HCT116 (cell line): ENCODE results near the gene MINDY4. TPM values are rescaled to one million over a fixed set of nuclear protein-coding genes. Genes with fewer than 3 reads are reported as not detected.
A peak's percentile ranks its signal among the peaks of the same experiment; 100 is the strongest.

Source experiments
- ATAC-seq: fragments of 200-7000 bp; cut with Tn5 transposase; 2 replicates; pipeline ENCODE4 v1.9.1; 2020; ENCODE audit warnings: mild to moderate bottlenecking, moderate library complexity
- BruUV-seq: library from RNA; stranded (reverse); fragments of 400-500 nt; replicated peaks from 2 replicates; lab custom pipeline; 2021; lab: Mats Ljungman, UMichigan
- CTCF ChIA-PET: fragments of 300-600 bp; sonication (Branson Sonifier 250); formaldehyde crosslinking; loops from one replicate; lab custom pipeline; 2021; ENCODE audit warnings: antibody characterized with exemption; lab: Charles Lee
- POLR2A ChIA-PET: fragments of 300-600, 350-600 bp; sonication (Branson Sonifier 250); formaldehyde crosslinking; loops from one replicate; lab custom pipeline; 2021; ENCODE audit warnings: antibody characterized with exemption; lab: Charles Lee
- RAD21 ChIA-PET, 2 experiments: fragments of 300-600 bp; sonication (Branson Sonifier 250); formaldehyde crosslinking; loops; one replicate each; lab custom pipeline; 2023; ENCODE audit warnings: low total read pairs in 2 of 2; ENCODE audit not compliant: uncharacterized antibody in 2 of 2, unreplicated experiment in 2 of 2, low non-redundant PET in 1 of 2; lab: Charles Lee
- DNase-seq: peaks from one replicate; pipeline ENCODE4 v3.0.0-alpha.2; 2010; ENCODE audit warnings: low read depth, low spot score
- H2AFZ ChIP-seq: fragments of 200-600 bp; shearing (Covaris generic), sonication (generic); 2 replicates; pipeline ENCODE4 v1.6.1; 2017; ENCODE audit warnings: low read depth, mixed run types, mixed read lengths, antibody characterized with exemption, low read length; ENCODE audit not compliant: poor library complexity, severe bottlenecking
- H3K27ac ChIP-seq: 2 replicates; pipeline ENCODE4 v1.5.1; 2012; ENCODE audit warnings: low read depth, low read length
- H3K27me3 ChIP-seq: fragments of 200-600 bp; sonication (generic); 2 replicates; pipeline ENCODE4 v1.6.1; 2016; ENCODE audit warnings: mixed run types, low read length, mixed read lengths; ENCODE audit not compliant: insufficient read depth
- H3K36me3 ChIP-seq, 2 experiments: fragments of 200-500 bp in 1 of 2; fragments of 200-600 bp in 1 of 2; sonication (Bioruptor generic) in 1 of 2; sonication (generic) in 1 of 2; 2 replicates each; pipeline versions ENCODE4 v1.5.1 to v1.6.1; 2014 to 2016; ENCODE audit warnings: low read length in 2 of 2, inconsistent platforms in 1 of 2, mixed read lengths in 1 of 2, mixed run types in 1 of 2; ENCODE audit not compliant: insufficient read depth in 2 of 2, control insufficient read depth in 1 of 2
- H3K4me1 ChIP-seq, 2 experiments: fragments of 200-600 bp in 1 of 2; sonication (generic) in 1 of 2; 2 replicates each; pipeline versions ENCODE4 v1.5.1 to v1.6.1; 2012 to 2017; ENCODE audit warnings: low read length in 2 of 2, inconsistent platforms in 1 of 2, mild to moderate bottlenecking in 1 of 2, mixed read lengths in 1 of 2, mixed run types in 1 of 2, moderate library complexity in 1 of 2; ENCODE audit not compliant: insufficient read depth in 2 of 2, control insufficient read depth in 1 of 2
- H3K4me2 ChIP-seq: fragments of 200-600 bp; sonication (generic); 2 replicates; pipeline ENCODE4 v1.6.1; 2017; ENCODE audit warnings: mixed run types, low read length, mixed read lengths
- H3K4me3 ChIP-seq, 2 experiments: fragments of 200-600 bp in 1 of 2; sonication (generic) in 1 of 2; replicated peaks in 1 of 2; 2 replicates each; pipeline ENCODE4 v1.5.1; 2011 to 2016; ENCODE audit warnings: low read length in 2 of 2, control low read depth in 1 of 2, low read depth in 1 of 2, mild to moderate bottlenecking in 1 of 2, mixed read lengths in 1 of 2, mixed run types in 1 of 2
- H3K79me2 ChIP-seq: fragments of 200-600 bp; sonication (generic); 2 replicates; pipeline ENCODE4 v1.6.1; 2017; ENCODE audit warnings: mild to moderate bottlenecking, mixed run types, low read length, moderate library complexity, mixed read lengths; ENCODE audit not compliant: insufficient read depth
- H3K9ac ChIP-seq: fragments of 200-600 bp; sonication (generic); 2 replicates; pipeline ENCODE4 v1.6.1; 2016; ENCODE audit warnings: low read length, mixed read lengths
- H3K9me2 ChIP-seq: fragments of 200-600 bp; sonication (generic), shearing (Covaris generic); 2 replicates; pipeline ENCODE4 v1.6.1; 2017; ENCODE audit warnings: mixed run types, mild to moderate bottlenecking, moderate library complexity; ENCODE audit not compliant: insufficient read depth
- H3K9me3 ChIP-seq, 2 experiments: fragments of 200-500 bp in 1 of 2; fragments of 200-600 bp in 1 of 2; sonication (Bioruptor generic) in 1 of 2; sonication (generic) in 1 of 2; 2 replicates each; pipeline ENCODE4 v1.6.1; 2014 to 2017; ENCODE audit warnings: low read length in 2 of 2, mixed read lengths in 2 of 2, inconsistent platforms in 1 of 2, low read depth in 1 of 2, mild to moderate bottlenecking in 1 of 2, mixed run types in 1 of 2, moderate library complexity in 1 of 2; ENCODE audit not compliant: control insufficient read depth in 1 of 2, insufficient read depth in 1 of 2
- H4K20me1 ChIP-seq: fragments of 200-600 bp; sonication (generic), shearing (Covaris generic); 2 replicates; pipeline ENCODE4 v1.6.1; 2017; ENCODE audit warnings: mixed run types, mild to moderate bottlenecking, moderate library complexity; ENCODE audit not compliant: insufficient read depth
- CBX3 ChIP-seq: IDR thresholded peaks from 2 replicates; pipeline ENCODE4 v1.6.1; 2012; ENCODE audit warnings: low read depth
- CEBPB ChIP-seq: IDR thresholded peaks from 2 replicates; pipeline ENCODE4 v1.6.1; 2012; ENCODE audit warnings: low read depth
- FOSL1 ChIP-seq: IDR thresholded peaks from 2 replicates; pipeline ENCODE4 v1.6.1; 2012; ENCODE audit warnings: low read depth
- TCF7L2 ChIP-seq: IDR thresholded peaks from 2 replicates; pipeline ENCODE4 v1.7.0; 2011; ENCODE audit warnings: borderline replicate concordance, inconsistent platforms; ENCODE audit not compliant: insufficient read depth, insufficient read length; ENCODE audit errors: extremely low read depth
- ZFX ChIP-seq: fragments of 450-650 bp; IDR thresholded peaks from 2 replicates; pipeline ENCODE4 v1.6.1; 2017
- intact Hi-C: fragments of 100-400 bp; cut with micrococcal nuclease; formaldehyde crosslinking; loops from 2 replicates; pipeline ENCODE4 v1.10.0; 2022
- total RNA-seq: library from RNA; stranded (reverse); gene quantifications from one replicate; pipeline ENCODE4 v1.2.1, GENCODE V29; 2021; ENCODE audit not compliant: unreplicated experiment

Gene MINDY4
- total RNA-seq, 1 experiment from 2014 or later, result 6.1 TPM

- H3K4me1 ChIP-seq, result peaks cover 12 to 30% of the 10 kb centered on the region in 2 experiments
- H3K36me3 ChIP-seq, result no peaks in the 10 kb centered on the region
- no peaks in the 10 kb centered on the region for H3K9me2 ChIP-seq
- DNase-seq (no peak), ATAC-seq (no peak)
- POLR2A ChIA-PET, result no interaction called here
- intact Hi-C loops, result no loop called here
- no peaks in the 10 kb centered on the region for H3K9me3 ChIP-seq
- no peak overlapping the region for H3K4me3 ChIP-seq
- no peaks in the 10 kb centered on the region for H3K79me2 ChIP-seq
- BruUV-seq, result no TSS peak
- H3K27ac ChIP-seq, result no peak overlapping the region
- no peak overlapping the region for H2AFZ ChIP-seq
- CTCF ChIA-PET, result no interaction called here
- H3K9ac ChIP-seq, result no peak overlapping the region
- no peak overlapping the region for H3K4me2 ChIP-seq
- H4K20me1 ChIP-seq, result no peaks in the 10 kb centered on the region
- TF ChIP-seq TCF7L2, result no peak
- TF ChIP-seq ZFX, result 0 out of 2 replicates have a peak, but pooled peaks have one; percentile 12
- TF ChIP-seq, all 23 proteins: peak for 1
- H3K27me3 ChIP-seq, result no peaks in the 10 kb centered on the region
- RAD21 ChIA-PET, result no interaction called here
These were observed 139.3 kb downstream of the MINDY4 start for GRCh38 chr7:30910411-30911073.

- intact Hi-C loops, result no loop called here
- ATAC-seq, result no peak
These were observed 139.9 kb downstream of the MINDY4 start for GRCh38 chr7:30911133-30911532.

More at GRCh38 chr7:30911133-30911532, 139.9 kb downstream of the MINDY4 start:
- ChIA-PET CTCF (no interaction called here), POLR2A (no interaction called here), RAD21 (no interaction called here)
- no peaks in the 10 kb centered on the region for H4K20me1 ChIP-seq
- H2AFZ ChIP-seq, result no peak overlapping the region
- H3K79me2 ChIP-seq, result no peaks in the 10 kb centered on the region
- no TSS peak for BruUV-seq
- H3K27me3 ChIP-seq, result no peaks in the 10 kb centered on the region
- no peaks in the 10 kb centered on the region for H3K9me2 ChIP-seq
- peaks cover 10 to 25% of the 10 kb centered on the region in 2 experiments for H3K4me1 ChIP-seq
- no peak overlapping the region for H3K27ac ChIP-seq
- H3K9ac ChIP-seq, result no peak overlapping the region
- no peak overlapping the region for H3K4me3 ChIP-seq
- TF ChIP-seq CBX3 (no peak), FOSL1 (no peak), CEBPB (no peak)
- H3K4me2 ChIP-seq, result no peak overlapping the region
- no peaks in the 10 kb centered on the region for H3K36me3 ChIP-seq
- H3K9me3 ChIP-seq, result no peaks in the 10 kb centered on the region
- DNase-seq, result no peak
